ENCODE results near the gene TMEM40.

Gene TMEM40

GRCh38 chr3:12752102-12752501, 7.0 kb downstream of the TMEM40 start:
- no peak overlapping the region for H3K27ac ChIP-seq (replicated peaks; ENCODE audit: low read length)

DNA sequence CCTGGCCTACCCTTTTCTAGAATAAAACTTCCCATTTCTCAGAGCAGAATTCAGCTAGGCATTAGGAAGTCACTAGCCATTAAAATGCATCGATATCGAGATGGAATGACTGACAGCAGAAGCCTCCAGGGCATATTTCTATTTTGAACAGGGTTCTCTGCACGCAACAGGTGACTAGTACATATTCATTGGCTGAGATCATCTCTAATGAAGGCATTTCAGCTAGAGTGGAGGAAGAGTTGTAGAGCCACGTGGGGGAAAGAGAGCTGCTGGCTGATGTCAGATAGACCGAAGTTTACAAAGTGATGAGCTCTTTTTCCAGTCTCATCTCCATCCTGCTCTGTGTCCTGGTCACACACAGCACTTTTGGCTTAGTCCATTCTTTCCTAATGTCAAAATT, 7.5 kb downstream of the TMEM40 start:
- H3K79me1 ChIP-seq (ENCODE audit: low read depth, low read length): no peaks in the 10 kb centered on the region
- H2BK12ac ChIP-seq (ENCODE audit: low read length): no peak overlapping the region
- H3K36me3 ChIP-seq (replicated peaks in 1 of 2; ENCODE audit: control insufficient read depth in 2 of 2, insufficient read depth in 2 of 2, low read length in 2 of 2): no peaks in the 10 kb centered on the region
- no peak for DNase-seq (ENCODE audit: low spot score)
- H2BK120ac ChIP-seq (ENCODE audit: low read depth, low read length): no peak overlapping the region
- H3K4me2 ChIP-seq (ENCODE audit: insufficient read depth, low read length, poor library complexity, severe bottlenecking): no peak overlapping the region
- no peak overlapping the region for H4K91ac ChIP-seq (ENCODE audit: low read depth, low read length, poor library complexity)
- H3K18ac ChIP-seq (ENCODE audit: low read length): no peak overlapping the region
- H3K9me3 ChIP-seq (replicated peaks in 1 of 2; ENCODE audit: control insufficient read depth in 2 of 2, insufficient read depth in 1 of 2, low read depth in 1 of 2, low read length in 2 of 2): peaks cover 0 to 3% of the 10 kb centered on the region in 2 donors
- H3K9ac ChIP-seq (ENCODE audit: low read depth, low read length, poor library complexity): no peak overlapping the region
- no CpG with 5 or more reads among the region's 5 CpGs for WGBS, 2 donors (ENCODE audit: extremely low coverage in 2 of 2, insufficient read length in 2 of 2, insufficient replicate concordance in 1 of 2)
- no peak overlapping the region for H3K27ac ChIP-seq (replicated peaks; ENCODE audit: low read length)
- H3K4me3 ChIP-seq (ENCODE audit: low read length in 2 of 2): no peak overlapping the region
- no peak overlapping the region for H2BK5ac ChIP-seq (ENCODE audit: low read length)
- H3K4me1 ChIP-seq (ENCODE audit: control insufficient read depth in 2 of 2, insufficient read depth in 1 of 2, low read depth in 1 of 2, low read length in 2 of 2): peaks cover 0 to 2% of the 10 kb centered on the region in 2 donors
- H3K4ac ChIP-seq (ENCODE audit: low read length): no peak overlapping the region
- H2BK15ac ChIP-seq (ENCODE audit: low read length): no peak overlapping the region
- H2AK5ac ChIP-seq (ENCODE audit: low read depth, low read length): no peak overlapping the region
- H3K27me3 ChIP-seq (ENCODE audit: control insufficient read depth in 3 of 3, insufficient read depth in 3 of 3, low read depth in 1 of 3, low read length in 3 of 3): peaks cover 0 to 5% (median 0%) of the 10 kb centered on the region in 3 experiments
- H3K23ac ChIP-seq (ENCODE audit: low read depth, low read length, poor library complexity): no peak overlapping the region
- H4K8ac ChIP-seq (ENCODE audit: low read depth, low read length): no peak overlapping the region
- H3K14ac ChIP-seq (ENCODE audit: low read length): no peak overlapping the region
- no peak overlapping the region for H2AFZ ChIP-seq (ENCODE audit: low read length)

More at GRCh38 chr3:12752102-12752501, 7.0 kb downstream of the TMEM40 start:
- Histone ChIP-seq H4K8ac (ENCODE audit: low read depth, low read length) (peak overlapping the region; percentile 92), H3K4me3 (ENCODE audit: low read length in 2 of 2) (no peak overlapping the region), H2BK120ac (ENCODE audit: low read depth, low read length) (no peak overlapping the region), H2BK5ac (ENCODE audit: low read length) (no peak overlapping the region), H2BK12ac (ENCODE audit: low read length) (no peak overlapping the region), H2AK5ac (ENCODE audit: low read depth, low read length) (no peak overlapping the region), H3K18ac (ENCODE audit: low read length) (no peak overlapping the region), H2BK15ac (ENCODE audit: low read length) (no peak overlapping the region), H3K4ac (ENCODE audit: low read length) (no peak overlapping the region), H3K23ac (ENCODE audit: low read depth, low read length, poor library complexity) (no peak overlapping the region), H3K9me3 (replicated peaks in 1 of 2; ENCODE audit: control insufficient read depth in 2 of 2, insufficient read depth in 1 of 2, low read depth in 1 of 2, low read length in 2 of 2) (peaks cover 0 to 3% of the 10 kb centered on the region in 2 donors), H4K91ac (ENCODE audit: low read depth, low read length, poor library complexity) (no peak overlapping the region), H3K4me1 (ENCODE audit: control insufficient read depth in 2 of 2, insufficient read depth in 1 of 2, low read depth in 1 of 2, low read length in 2 of 2) (no peaks in the 10 kb centered on the region), H3K9ac (ENCODE audit: low read depth, low read length, poor library complexity) (no peak overlapping the region), H3K36me3 (replicated peaks in 1 of 2; ENCODE audit: control insufficient read depth in 2 of 2, insufficient read depth in 2 of 2, low read length in 2 of 2) (no peaks in the 10 kb centered on the region), H3K79me1 (ENCODE audit: low read depth, low read length) (no peaks in the 10 kb centered on the region), H2AFZ (ENCODE audit: low read length) (no peak overlapping the region), H3K14ac (ENCODE audit: low read length) (no peak overlapping the region), H3K4me2 (ENCODE audit: insufficient read depth, low read length, poor library complexity, severe bottlenecking) (no peak overlapping the region), H3K27me3 (ENCODE audit: control insufficient read depth in 3 of 3, insufficient read depth in 3 of 3, low read depth in 1 of 3, low read length in 3 of 3) (peaks cover 0 to 5% (median 0%) of the 10 kb centered on the region in 3 experiments)
- no CpG with 5 or more reads among the region's 3 CpGs for WGBS, 2 donors (ENCODE audit: extremely low coverage in 2 of 2, insufficient read length in 2 of 2, insufficient replicate concordance in 1 of 2)
- DNase-seq (ENCODE audit: low spot score): no peak

DNA sequence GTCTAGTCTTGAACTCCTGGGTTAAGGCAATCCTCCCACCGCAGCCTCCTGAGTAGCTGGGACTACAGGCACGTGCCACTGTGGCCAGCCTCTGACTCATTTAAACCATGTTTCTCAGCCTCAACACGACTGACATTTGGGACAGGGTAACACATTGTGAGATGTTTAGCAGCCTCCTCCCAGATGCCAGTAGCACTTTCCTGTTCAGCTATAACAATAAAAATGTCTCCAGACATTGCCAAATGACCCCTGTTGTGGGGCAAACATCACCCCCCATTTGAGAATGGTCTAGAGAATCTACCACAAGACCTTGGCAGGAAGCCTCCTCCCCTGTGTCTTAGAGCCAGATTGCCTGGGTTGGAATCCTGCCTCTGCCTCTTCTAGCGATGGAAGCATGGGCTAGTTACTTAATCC, 8.4 kb downstream of the TMEM40 start:
- Histone ChIP-seq H3K4me1 (ENCODE audit: control insufficient read depth in 2 of 2, insufficient read depth in 1 of 2, low read depth in 1 of 2, low read length in 2 of 2) (peaks cover 0 to 4% of the 10 kb centered on the region in 2 donors), H2AFZ (ENCODE audit: low read length) (no peak overlapping the region), H4K91ac (ENCODE audit: low read depth, low read length, poor library complexity) (no peak overlapping the region), H3K4me3 (ENCODE audit: low read length in 2 of 2) (no peak overlapping the region), H3K9ac (ENCODE audit: low read depth, low read length, poor library complexity) (no peak overlapping the region), H3K27me3 (ENCODE audit: control insufficient read depth in 3 of 3, insufficient read depth in 3 of 3, low read depth in 1 of 3, low read length in 3 of 3) (peaks cover 0 to 5% (median 0%) of the 10 kb centered on the region in 3 experiments), H2BK12ac (ENCODE audit: low read length) (no peak overlapping the region), H3K14ac (ENCODE audit: low read length) (no peak overlapping the region), H3K18ac (ENCODE audit: low read length) (no peak overlapping the region), H2BK120ac (ENCODE audit: low read depth, low read length) (no peak overlapping the region), H3K27ac (replicated peaks; ENCODE audit: low read length) (no peak overlapping the region), H3K9me3 (replicated peaks in 1 of 2; ENCODE audit: control insufficient read depth in 2 of 2, insufficient read depth in 1 of 2, low read depth in 1 of 2, low read length in 2 of 2) (peaks cover 0 to 3% of the 10 kb centered on the region in 2 donors), H2BK15ac (ENCODE audit: low read length) (no peak overlapping the region), H4K8ac (ENCODE audit: low read depth, low read length) (no peak overlapping the region), H2BK5ac (ENCODE audit: low read length) (no peak overlapping the region), H3K79me1 (ENCODE audit: low read depth, low read length) (no peaks in the 10 kb centered on the region), H3K36me3 (replicated peaks in 1 of 2; ENCODE audit: control insufficient read depth in 2 of 2, insufficient read depth in 2 of 2, low read length in 2 of 2) (no peaks in the 10 kb centered on the region), H3K23ac (ENCODE audit: low read depth, low read length, poor library complexity) (no peak overlapping the region), H3K4ac (ENCODE audit: low read length) (no peak overlapping the region), H2AK5ac (ENCODE audit: low read depth, low read length) (no peak overlapping the region), H3K4me2 (ENCODE audit: insufficient read depth, low read length, poor library complexity, severe bottlenecking) (no peak overlapping the region)
- WGBS, 2 donors (ENCODE audit: extremely low coverage in 2 of 2, insufficient read length in 2 of 2, insufficient replicate concordance in 1 of 2): no CpG with 5 or more reads among the region's 4 CpGs
- no peak for DNase-seq (ENCODE audit: low spot score)

DNA sequence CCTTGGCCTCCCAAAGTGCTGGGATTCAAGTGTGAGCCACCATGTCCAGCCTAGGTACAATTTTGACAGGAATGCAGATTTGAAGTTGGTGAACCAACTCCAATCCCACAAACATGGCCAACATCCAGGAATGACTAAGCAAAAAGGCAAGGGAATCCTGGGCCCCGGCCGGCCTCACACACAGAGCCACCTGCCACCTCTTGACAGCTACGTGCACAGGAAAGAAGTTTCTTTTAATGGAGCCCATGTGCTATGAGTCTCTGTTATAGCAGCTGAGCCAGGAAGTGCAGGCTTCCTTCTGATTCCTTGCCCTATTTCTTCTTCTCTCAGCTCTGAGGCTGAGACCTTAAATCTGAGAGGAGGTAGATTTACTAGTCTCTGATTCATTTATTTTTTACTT, 8.8 kb downstream of the TMEM40 start:
- H3K18ac ChIP-seq (ENCODE audit: low read length): no peak overlapping the region
- H3K36me3 ChIP-seq (replicated peaks in 1 of 2; ENCODE audit: control insufficient read depth in 2 of 2, insufficient read depth in 2 of 2, low read length in 2 of 2): no peaks in the 10 kb centered on the region
- no peak overlapping the region for H3K14ac ChIP-seq (ENCODE audit: low read length)
- no peak overlapping the region for H3K4me3 ChIP-seq (ENCODE audit: low read length in 2 of 2)
- no peak overlapping the region for H2BK5ac ChIP-seq (ENCODE audit: low read length)
- no peak overlapping the region for H3K9ac ChIP-seq (ENCODE audit: low read depth, low read length, poor library complexity)
- no peak overlapping the region for H2AFZ ChIP-seq (ENCODE audit: low read length)
- no peak overlapping the region for H4K91ac ChIP-seq (ENCODE audit: low read depth, low read length, poor library complexity)
- no peak for DNase-seq (ENCODE audit: low spot score)
- H2BK15ac ChIP-seq (ENCODE audit: low read length): no peak overlapping the region
- no peak overlapping the region for H3K4me2 ChIP-seq (ENCODE audit: insufficient read depth, low read length, poor library complexity, severe bottlenecking)
- H3K79me1 ChIP-seq (ENCODE audit: low read depth, low read length): no peaks in the 10 kb centered on the region
- no peak overlapping the region for H4K8ac ChIP-seq (ENCODE audit: low read depth, low read length)
- no peak overlapping the region for H2BK120ac ChIP-seq (ENCODE audit: low read depth, low read length)
- peaks cover 0 to 3% of the 10 kb centered on the region in 2 donors for H3K9me3 ChIP-seq (replicated peaks in 1 of 2; ENCODE audit: control insufficient read depth in 2 of 2, insufficient read depth in 1 of 2, low read depth in 1 of 2, low read length in 2 of 2)
- no peak overlapping the region for H2BK12ac ChIP-seq (ENCODE audit: low read length)
- H3K23ac ChIP-seq (ENCODE audit: low read depth, low read length, poor library complexity): no peak overlapping the region
- peaks cover 0 to 4% of the 10 kb centered on the region in 2 donors for H3K4me1 ChIP-seq (ENCODE audit: control insufficient read depth in 2 of 2, insufficient read depth in 1 of 2, low read depth in 1 of 2, low read length in 2 of 2)
- WGBS, 2 donors (ENCODE audit: extremely low coverage in 2 of 2, insufficient read length in 2 of 2, insufficient replicate concordance in 1 of 2): no CpG with 5 or more reads among the region's 3 CpGs
- no peak overlapping the region for H3K27ac ChIP-seq (replicated peaks; ENCODE audit: low read length)
- no peak overlapping the region for H3K4ac ChIP-seq (ENCODE audit: low read length)
- peaks cover 0 to 5% (median 0%) of the 10 kb centered on the region in 3 experiments for H3K27me3 ChIP-seq (ENCODE audit: control insufficient read depth in 3 of 3, insufficient read depth in 3 of 3, low read depth in 1 of 3, low read length in 3 of 3)
- no peak overlapping the region for H2AK5ac ChIP-seq (ENCODE audit: low read depth, low read length)
